Activated CD4-positive, CD25-positive, alpha-beta regulatory T cell treated with anti-CD3 and anti-CD28 coated beads, Interleukin-2, amount 50 U/mL, for 72 hours (primary cell): ENCODE data around the gene YPEL5.

Experiments
- DNase-seq: peaks from one replicate; pipeline ENCODE4 v3.0.0; 2021

Gene YPEL5

DNA sequence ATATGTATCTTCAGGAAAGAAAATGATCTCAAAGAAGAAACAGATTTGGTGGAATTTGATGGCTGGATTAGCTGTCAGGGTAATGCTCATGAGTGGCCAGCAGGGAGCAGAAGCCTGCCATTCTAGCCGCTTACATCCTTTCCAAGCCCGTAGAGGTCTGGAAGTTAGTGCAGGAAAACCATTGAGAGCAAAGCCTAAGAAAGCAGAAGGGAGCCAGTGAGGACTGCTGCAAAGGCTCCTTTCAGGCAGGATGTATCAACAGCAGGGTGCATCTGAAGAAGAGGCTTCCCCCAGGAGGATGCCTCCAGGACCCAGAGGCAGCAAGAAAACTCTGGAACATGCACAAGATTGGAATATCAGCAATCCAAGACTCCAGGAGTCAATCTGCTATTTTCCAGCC is 61.6 kb downstream of the YPEL5 start:
- no peak for DNase-seq

DNA sequence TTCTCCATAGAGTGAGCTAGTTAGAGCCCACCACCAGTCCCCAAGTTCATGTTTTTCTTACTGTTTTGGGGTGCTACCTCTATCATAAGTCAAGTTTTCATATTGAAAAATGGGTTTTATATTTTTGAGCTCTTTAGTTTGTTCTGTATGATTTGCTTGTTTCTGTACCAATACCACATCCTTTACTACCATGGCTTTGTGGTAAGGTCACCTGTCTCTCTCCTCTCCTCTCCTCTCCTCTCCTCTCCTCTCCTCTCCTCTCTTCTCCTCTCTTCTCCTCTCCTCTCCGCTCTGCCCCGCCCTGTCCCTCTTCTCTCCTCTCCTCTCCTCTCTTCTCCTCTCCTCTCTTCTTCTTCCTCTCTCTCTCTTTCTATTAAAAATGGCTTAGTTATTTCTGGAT is 62.4 kb downstream of the YPEL5 start:
- DNase-seq: no peak
